ENCODE data around the gene SLC37A4. TPM values are rescaled to one million over a fixed set of nuclear protein-coding genes. Genes with fewer than 3 reads are reported as not detected.

Gene SLC37A4
- total and polyA plus RNA-seq, 10 of the 15 experiments (the other 5 are each of a cell fraction or from before 2014, with no cell fraction given), result 11.6 to 29.7 (median 20.4) TPM

GRCh38 chr11:119051440-119052162 is 20.9 kb upstream of the SLC37A4 start (continued):
- TF ChIP-seq HSF1 (IDR thresholded peaks at IDR 0.05; ENCODE audit: low read depth, low read length), result no peak
- TF ChIP-seq RAD51 (IDR thresholded peaks at IDR 0.05), result no peak
- peak; percentile 89 for TF ChIP-seq TCF12 (IDR thresholded peaks at IDR 0.05; ENCODE audit: low read depth, low read length)
- TF ChIP-seq CREM (IDR thresholded peaks at IDR 0.05; ENCODE audit: low read depth), result 0 out of 2 replicates have a peak, but pooled peaks have one; percentile 23
- TF ChIP-seq RAD21 (IDR thresholded peaks at IDR 0.05; ENCODE audit: insufficient read depth, low read depth, low read length), result no peak
- TF ChIP-seq NR2F1 (conservative IDR thresholded peaks at IDR 0.05), result peak; percentile 41; the same call in 1 of the 2 replicates
- TF ChIP-seq TAF1 (IDR thresholded peaks at IDR 0.05; ENCODE audit: borderline replicate concordance, low read depth, low read length), result peak; percentile 34; the same call in 1 of the 2 replicates
- no peak for TF ChIP-seq HDAC2 (IDR thresholded peaks at IDR 0.05)
- peak; percentile 56; the same call in 1 of the 2 replicates for TF ChIP-seq SPI1 (IDR thresholded peaks at IDR 0.05; ENCODE audit: borderline replicate concordance, insufficient read depth, low read depth, low read length)
- no peak for TF ChIP-seq ZNF384 (IDR thresholded peaks at IDR 0.05; ENCODE audit: borderline replicate concordance, low read depth, low read length)
- TF ChIP-seq IRF3 (IDR thresholded peaks at IDR 0.05), result no peak
- TF ChIP-seq CBX5 (IDR thresholded peaks at IDR 0.05; ENCODE audit: low read depth), result no peak
- no peak for TF ChIP-seq CTCF (IDR thresholded peaks at IDR 0.05 in 2 of 3, conservative IDR thresholded peaks at IDR 0.05 in 1 of 3; ENCODE audit: control insufficient read depth in 2 of 3, extremely low read depth in 1 of 3, insufficient read depth in 1 of 3, low read depth in 3 of 3, low read length in 3 of 3)
- TF ChIP-seq BRCA1 (IDR thresholded peaks at IDR 0.05; ENCODE audit: low read depth, low read length), result no peak
- no peak for TF ChIP-seq FOS (IDR thresholded peaks at IDR 0.05; ENCODE audit: borderline replicate concordance, extremely low read depth, insufficient read length)
- peak; percentile 76; the same call in 1 of the 2 replicates for TF ChIP-seq HDGF (IDR thresholded peaks at IDR 0.05)
- 0 out of 2 replicates have a peak, but pooled peaks have one; percentile 14 for TF ChIP-seq NKRF (conservative IDR thresholded peaks at IDR 0.05)
- no peak for TF ChIP-seq BCLAF1 (IDR thresholded peaks at IDR 0.05)
- TF ChIP-seq MTA3 (IDR thresholded peaks at IDR 0.05; ENCODE audit: borderline replicate concordance, low read length), result no peak
